ENCODE measurements around the gene GON7.

DNA sequence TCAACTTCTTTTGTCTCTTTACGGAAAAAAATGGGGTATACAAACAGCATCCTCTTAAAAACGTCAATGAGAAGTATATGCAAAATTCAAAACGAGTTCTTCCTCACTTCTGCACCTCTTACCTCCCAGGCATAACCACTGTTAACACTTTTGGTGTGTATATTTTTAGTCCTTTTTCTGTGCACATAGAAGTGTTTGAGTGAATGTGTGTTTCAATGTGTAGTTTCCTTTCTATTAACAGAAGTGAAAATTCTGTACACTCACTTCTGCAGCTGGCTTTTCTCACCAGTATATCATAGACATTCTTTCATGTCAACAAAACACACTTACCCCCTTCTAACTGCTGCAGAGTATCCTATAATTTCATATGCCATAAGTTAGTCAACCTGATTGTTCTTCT is 5.6 kb upstream of the GON7 start:
- TF ChIP-seq EZH2phosphoT487 (IDR thresholded peaks at IDR 0.05; ENCODE audit: insufficient read depth, low read depth) (no peak), EZH2 (IDR thresholded peaks at IDR 0.05; ENCODE audit: insufficient read depth, poor library complexity, severe bottlenecking) (no peak)

All from GM23248 (cell line).